ENCODE results near the gene MYO5B. TPM values are rescaled to one million over a fixed set of nuclear protein-coding genes. Genes with fewer than 3 reads are reported as not detected.

The MYO5B gene
- polyA plus RNA-seq, 4 donors, result 45.0 to 185 (median 102) TPM

GRCh38 chr18:50076277-50076676 is 118.7 kb downstream of the MYO5B start:
- H3K36me3 ChIP-seq (ENCODE audit: control insufficient read depth in 3 of 3, insufficient read depth in 2 of 3, low read depth in 1 of 3, low read length in 3 of 3), result peaks cover 0 to 6% (median 0%) of the 10 kb centered on the region in 3 donors
- H3K4me1 ChIP-seq (ENCODE audit: control insufficient read depth in 3 of 3, insufficient read depth in 2 of 3, low read depth in 1 of 3, low read length in 2 of 3), result peaks cover 0 to 14% (median 2%) of the 10 kb centered on the region in 3 donors
- FAIRE-seq (no peak), DNase-seq (peak; percentile 39 to 40)
- no peaks in the 10 kb centered on the region for H3K9me3 ChIP-seq (ENCODE audit: control insufficient read depth in 2 of 2, insufficient read depth in 1 of 2, low read depth in 1 of 2, low read length in 1 of 2)
- H3K27ac ChIP-seq (ENCODE audit: low read depth in 1 of 3, low read length in 2 of 3), result peak overlapping the region; percentile 27 to 80 (median 62)
- WGBS, 3 donors, result 53 to 60% (median 58%) methylated on average over 6 of the region's 6 CpGs
- no peak overlapping the region for H3K4me3 ChIP-seq (ENCODE audit: low read depth in 1 of 3, low read length in 3 of 3)
- no peaks in the 10 kb centered on the region for H3K27me3 ChIP-seq (ENCODE audit: control insufficient read depth in 3 of 3, insufficient read depth in 3 of 3, low read length in 3 of 3)

DNA sequence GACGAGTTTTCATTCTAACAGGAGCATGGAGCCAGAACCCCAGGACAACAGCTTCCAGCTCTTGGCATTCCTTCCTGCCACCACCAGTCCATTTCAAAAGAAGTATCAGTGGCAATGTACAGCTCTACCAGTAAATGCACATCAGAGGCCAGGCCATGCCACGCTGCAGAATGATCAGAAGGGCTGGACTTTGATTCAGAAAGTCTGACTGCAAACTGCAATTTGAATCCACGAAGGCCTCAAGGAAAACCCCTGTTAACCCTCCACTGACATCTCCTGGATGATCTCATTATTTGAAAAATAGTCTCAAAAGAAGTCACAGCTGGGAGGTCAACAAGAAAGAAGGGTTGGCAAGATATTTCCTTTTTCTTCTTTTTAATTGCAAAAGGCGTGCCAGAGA is 119.2 kb downstream of the MYO5B start:
- Histone ChIP-seq H3K36me3 (ENCODE audit: control insufficient read depth in 3 of 3, insufficient read depth in 2 of 3, low read depth in 1 of 3, low read length in 3 of 3) (peaks cover 0 to 6% (median 0%) of the 10 kb centered on the region in 3 donors), H3K9me3 (ENCODE audit: control insufficient read depth in 2 of 2, insufficient read depth in 1 of 2, low read depth in 1 of 2, low read length in 1 of 2) (no peaks in the 10 kb centered on the region), H3K4me1 (ENCODE audit: control insufficient read depth in 3 of 3, insufficient read depth in 2 of 3, low read depth in 1 of 3, low read length in 2 of 3) (peaks cover 0 to 14% (median 2%) of the 10 kb centered on the region in 3 donors), H3K4me3 (ENCODE audit: low read depth in 1 of 3, low read length in 3 of 3) (no peak overlapping the region), H3K27ac (ENCODE audit: low read depth in 1 of 3, low read length in 2 of 3) (peak overlapping the region; percentile 27 to 80 (median 62)), H3K27me3 (ENCODE audit: control insufficient read depth in 3 of 3, insufficient read depth in 3 of 3, low read length in 3 of 3) (no peaks in the 10 kb centered on the region)
- FAIRE-seq, result no peak
- WGBS, 3 donors, result 28 to 35% (median 31%) methylated on average over 4 of the region's 4 CpGs
- peak; percentile 49 to 64 for DNase-seq

DNA sequence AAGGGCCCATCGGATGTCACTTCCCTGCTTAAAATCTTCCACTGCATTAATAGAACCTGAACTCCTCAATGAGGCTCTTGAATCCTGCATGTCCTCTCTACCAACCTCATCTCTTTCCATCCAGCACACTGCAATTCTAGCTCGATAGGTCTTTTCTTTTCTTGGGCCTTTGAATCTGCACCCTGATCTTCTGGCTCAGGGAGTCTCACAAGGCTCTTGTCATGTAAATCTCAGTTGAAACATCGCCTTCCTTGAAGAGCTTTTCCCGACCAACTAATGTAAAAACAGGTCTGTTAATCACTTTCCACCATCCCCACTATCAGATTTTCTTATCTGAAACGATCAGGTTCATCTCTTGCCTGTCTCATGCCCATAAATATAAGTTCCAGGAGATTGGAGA is 120.5 kb downstream of the MYO5B start:
- H3K27me3 ChIP-seq (ENCODE audit: control insufficient read depth in 3 of 3, insufficient read depth in 3 of 3, low read length in 3 of 3), result no peaks in the 10 kb centered on the region
- FAIRE-seq (no peak), DNase-seq (no peak)
- H3K27ac ChIP-seq (ENCODE audit: low read depth in 1 of 3, low read length in 2 of 3), result no peak overlapping the region
- H3K9me3 ChIP-seq (ENCODE audit: control insufficient read depth in 2 of 2, insufficient read depth in 1 of 2, low read depth in 1 of 2, low read length in 1 of 2), result no peaks in the 10 kb centered on the region
- peaks cover 0 to 6% (median 0%) of the 10 kb centered on the region in 3 donors for H3K36me3 ChIP-seq (ENCODE audit: control insufficient read depth in 3 of 3, insufficient read depth in 2 of 3, low read depth in 1 of 3, low read length in 3 of 3)
- H3K4me3 ChIP-seq (ENCODE audit: low read depth in 1 of 3, low read length in 3 of 3), result no peak overlapping the region
- 71 to 79% (median 76%) methylated on average over 5 of the region's 5 CpGs for WGBS, 3 donors
- H3K4me1 ChIP-seq (ENCODE audit: control insufficient read depth in 3 of 3, insufficient read depth in 2 of 3, low read depth in 1 of 3, low read length in 2 of 3), result peaks cover 0 to 14% (median 2%) of the 10 kb centered on the region in 3 donors

DNA sequence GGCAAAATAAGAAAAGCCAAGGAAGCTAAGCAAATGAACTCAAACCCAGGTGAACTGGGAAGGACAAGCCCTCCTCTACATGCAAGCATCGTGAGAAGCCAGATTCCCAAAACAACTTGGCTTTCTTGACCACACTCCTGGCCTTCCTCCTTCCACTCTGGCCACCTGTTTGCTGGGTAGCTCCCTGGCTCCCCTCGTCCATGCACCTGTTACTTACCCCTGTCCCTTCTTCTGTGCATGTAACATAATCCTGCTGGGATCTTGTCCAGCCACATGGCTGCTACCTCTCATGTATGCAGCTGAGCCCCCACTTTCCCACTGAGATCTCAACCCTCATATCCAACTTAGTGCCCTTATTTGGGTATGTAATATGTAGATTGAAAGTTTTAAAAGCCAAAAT is 121.6 kb downstream of the MYO5B start:
- Histone ChIP-seq H3K27ac (ENCODE audit: low read depth in 1 of 3, low read length in 2 of 3) (no peak overlapping the region), H3K27me3 (ENCODE audit: control insufficient read depth in 3 of 3, insufficient read depth in 3 of 3, low read length in 3 of 3) (no peaks in the 10 kb centered on the region), H3K4me3 (ENCODE audit: low read depth in 1 of 3, low read length in 3 of 3) (no peak overlapping the region), H3K4me1 (ENCODE audit: control insufficient read depth in 3 of 3, insufficient read depth in 2 of 3, low read depth in 1 of 3, low read length in 2 of 3) (peaks cover 0 to 14% (median 5%) of the 10 kb centered on the region in 3 donors), H3K36me3 (ENCODE audit: control insufficient read depth in 3 of 3, insufficient read depth in 2 of 3, low read depth in 1 of 3, low read length in 3 of 3) (peaks cover 0 to 6% (median 0%) of the 10 kb centered on the region in 3 donors), H3K9me3 (ENCODE audit: control insufficient read depth in 2 of 2, insufficient read depth in 1 of 2, low read depth in 1 of 2, low read length in 1 of 2) (no peaks in the 10 kb centered on the region)
- WGBS, 3 donors, result 61 to 92% (median 72%) methylated on average over 2 of the region's 2 CpGs
- no peak for FAIRE-seq
- DNase-seq, result no peak

- H3K4me1 ChIP-seq (ENCODE audit: control insufficient read depth in 3 of 3, insufficient read depth in 2 of 3, low read depth in 1 of 3, low read length in 2 of 3), result peaks cover 0 to 14% (median 4%) of the 10 kb centered on the region in 3 donors
- FAIRE-seq, result no peak
- 66 to 81% (median 80%) methylated on average over 2 of the region's 2 CpGs for WGBS, 3 donors
- peak in 1 of 2 donors; percentile 18 for DNase-seq
- H3K27ac ChIP-seq (ENCODE audit: low read depth in 1 of 3, low read length in 2 of 3), result no peak overlapping the region
- no peak overlapping the region for H3K4me3 ChIP-seq (ENCODE audit: low read depth in 1 of 3, low read length in 3 of 3)
- no peaks in the 10 kb centered on the region for H3K27me3 ChIP-seq (ENCODE audit: control insufficient read depth in 3 of 3, insufficient read depth in 3 of 3, low read length in 3 of 3)
- H3K9me3 ChIP-seq (ENCODE audit: control insufficient read depth in 2 of 2, insufficient read depth in 1 of 2, low read depth in 1 of 2, low read length in 1 of 2), result no peaks in the 10 kb centered on the region
- peaks cover 0 to 6% (median 0%) of the 10 kb centered on the region in 3 donors for H3K36me3 ChIP-seq (ENCODE audit: control insufficient read depth in 3 of 3, insufficient read depth in 2 of 3, low read depth in 1 of 3, low read length in 3 of 3)
These were observed 122.8 kb downstream of the MYO5B start for GRCh38 chr18:50072146-50072545.

DNA sequence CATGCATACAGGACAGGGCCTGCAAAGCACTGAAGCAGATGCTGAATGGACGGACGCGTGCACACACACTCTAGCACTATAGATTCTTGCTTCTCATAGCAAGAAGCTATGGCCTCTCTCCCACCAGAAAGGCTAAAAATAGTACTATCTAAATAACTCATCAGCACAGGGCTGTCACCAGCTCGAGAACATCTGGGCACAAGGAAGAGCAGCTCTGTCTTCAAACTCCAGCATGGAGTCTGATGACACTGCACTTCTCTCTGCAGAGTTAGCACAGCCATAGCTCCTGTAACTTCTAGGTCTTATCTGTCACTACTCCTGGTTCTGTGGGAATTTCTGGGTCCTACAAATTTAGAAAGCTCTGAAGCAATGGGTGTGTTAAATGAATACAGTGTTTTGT is 123.5 kb downstream of the MYO5B start:
- 84 to 87% (median 84%) methylated on average over 4 of the region's 4 CpGs for WGBS, 3 donors
- Histone ChIP-seq H3K4me1 (ENCODE audit: control insufficient read depth in 3 of 3, insufficient read depth in 2 of 3, low read depth in 1 of 3, low read length in 2 of 3) (peaks cover 0 to 12% (median 4%) of the 10 kb centered on the region in 3 donors), H3K27me3 (ENCODE audit: control insufficient read depth in 3 of 3, insufficient read depth in 3 of 3, low read length in 3 of 3) (no peaks in the 10 kb centered on the region), H3K4me3 (ENCODE audit: low read depth in 1 of 3, low read length in 3 of 3) (no peak overlapping the region), H3K9me3 (ENCODE audit: control insufficient read depth in 2 of 2, insufficient read depth in 1 of 2, low read depth in 1 of 2, low read length in 1 of 2) (no peaks in the 10 kb centered on the region), H3K27ac (ENCODE audit: low read depth in 1 of 3, low read length in 2 of 3) (no peak overlapping the region), H3K36me3 (ENCODE audit: control insufficient read depth in 3 of 3, insufficient read depth in 2 of 3, low read depth in 1 of 3, low read length in 3 of 3) (peaks cover 0 to 6% (median 0%) of the 10 kb centered on the region in 3 donors)
- FAIRE-seq (no peak), DNase-seq (no peak)

GRCh38 chr18:50069422-50069821 is 125.5 kb downstream of the MYO5B start:
- Histone ChIP-seq H3K27me3 (ENCODE audit: control insufficient read depth in 3 of 3, insufficient read depth in 3 of 3, low read length in 3 of 3) (no peaks in the 10 kb centered on the region), H3K4me3 (ENCODE audit: low read depth in 1 of 3, low read length in 3 of 3) (no peak overlapping the region), H3K36me3 (ENCODE audit: control insufficient read depth in 3 of 3, insufficient read depth in 2 of 3, low read depth in 1 of 3, low read length in 3 of 3) (peaks cover 0 to 6% (median 0%) of the 10 kb centered on the region in 3 donors), H3K27ac (ENCODE audit: low read depth in 1 of 3, low read length in 2 of 3) (no peak overlapping the region), H3K9me3 (ENCODE audit: control insufficient read depth in 2 of 2, insufficient read depth in 1 of 2, low read depth in 1 of 2, low read length in 1 of 2) (no peaks in the 10 kb centered on the region), H3K4me1 (ENCODE audit: control insufficient read depth in 3 of 3, insufficient read depth in 2 of 3, low read depth in 1 of 3, low read length in 2 of 3) (peaks cover 0 to 4% (median 0%) of the 10 kb centered on the region in 3 donors)
- no peak for FAIRE-seq
- 88 to 95% (median 92%) methylated on average over 3 of the region's 3 CpGs for WGBS, 3 donors
- no peak for DNase-seq

DNA sequence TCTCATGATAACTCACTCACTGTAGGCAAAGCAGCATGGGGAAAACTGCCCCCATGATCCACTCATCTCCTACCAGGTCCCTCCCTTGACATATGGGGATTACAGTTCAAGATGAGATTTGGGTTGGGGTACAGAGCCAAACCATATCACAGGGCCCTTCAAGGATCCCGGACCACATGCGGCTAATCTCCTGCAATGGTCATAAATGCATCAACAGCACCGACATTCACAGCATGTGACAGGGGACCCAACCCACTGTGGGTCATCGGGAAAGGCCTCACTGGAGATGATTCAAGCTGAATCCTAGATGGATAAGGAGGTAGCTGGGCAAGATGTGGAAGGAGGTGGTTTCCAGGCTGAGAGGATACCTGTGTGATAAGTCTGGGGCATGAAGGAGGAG is 129.4 kb downstream of the MYO5B start:
- no peaks in the 10 kb centered on the region for H3K36me3 ChIP-seq (ENCODE audit: control insufficient read depth in 3 of 3, insufficient read depth in 2 of 3, low read depth in 1 of 3, low read length in 3 of 3)
- WGBS, 3 donors, result 72 to 87% (median 87%) methylated on average over 4 of the region's 4 CpGs
- H3K9me3 ChIP-seq (ENCODE audit: control insufficient read depth in 2 of 2, insufficient read depth in 1 of 2, low read depth in 1 of 2, low read length in 1 of 2), result no peaks in the 10 kb centered on the region
- H3K4me3 ChIP-seq (ENCODE audit: low read depth in 1 of 3, low read length in 3 of 3), result no peak overlapping the region
- H3K27me3 ChIP-seq (ENCODE audit: control insufficient read depth in 3 of 3, insufficient read depth in 3 of 3, low read length in 3 of 3), result no peaks in the 10 kb centered on the region
- H3K27ac ChIP-seq (ENCODE audit: low read depth in 1 of 3, low read length in 2 of 3), result no peak overlapping the region
- DNase-seq, result no peak
- FAIRE-seq, result no peak
- H3K4me1 ChIP-seq (ENCODE audit: control insufficient read depth in 3 of 3, insufficient read depth in 2 of 3, low read depth in 1 of 3, low read length in 2 of 3), result peaks cover 0 to 9% (median 4%) of the 10 kb centered on the region in 3 donors

GRCh38 chr18:50065039-50065438 is 129.9 kb downstream of the MYO5B start:
- H3K9me3 ChIP-seq (ENCODE audit: control insufficient read depth in 2 of 2, insufficient read depth in 1 of 2, low read depth in 1 of 2, low read length in 1 of 2), result no peaks in the 10 kb centered on the region
- H3K36me3 ChIP-seq (ENCODE audit: control insufficient read depth in 3 of 3, insufficient read depth in 2 of 3, low read depth in 1 of 3, low read length in 3 of 3), result no peaks in the 10 kb centered on the region
- DNase-seq (no peak), FAIRE-seq (no peak)
- no peaks in the 10 kb centered on the region for H3K27me3 ChIP-seq (ENCODE audit: control insufficient read depth in 3 of 3, insufficient read depth in 3 of 3, low read length in 3 of 3)
- no peak overlapping the region for H3K27ac ChIP-seq (ENCODE audit: low read depth in 1 of 3, low read length in 2 of 3)
- H3K4me3 ChIP-seq (ENCODE audit: low read depth in 1 of 3, low read length in 3 of 3), result no peak overlapping the region
- 83 to 87% (median 87%) methylated on average over 3 of the region's 3 CpGs for WGBS, 3 donors
- peaks cover 0 to 10% (median 4%) of the 10 kb centered on the region in 3 donors for H3K4me1 ChIP-seq (ENCODE audit: control insufficient read depth in 3 of 3, insufficient read depth in 2 of 3, low read depth in 1 of 3, low read length in 2 of 3)

All from small intestine (tissue), 7 donors.